Activated CD4-positive, alpha-beta T cell treated with anti-CD3 and anti-CD28 coated beads, Interleukin-2, amount 10 ng/mL, durations not matched to agents 24 days and 14 days (primary cell): ENCODE measurements around the gene SAMD4A. TPM values are rescaled to one million over a fixed set of nuclear protein-coding genes. Genes with fewer than 3 reads are reported as not detected.
A peak's percentile ranks its signal among the peaks of the same experiment; 100 is the strongest.

Experiments used
- DNase-seq: peaks from one replicate; pipeline ENCODE4 v3.0.0; 2022
- H3K27ac Mint-ChIP-seq: one replicate; pipeline ENCODE4 v1.8.0; 2022; ENCODE audit warnings: mild to moderate bottlenecking, mixed read lengths
- H3K27me3 Mint-ChIP-seq: one replicate; pipeline ENCODE4 v1.8.0; 2022; ENCODE audit warnings: mixed read lengths
- H3K36me3 Mint-ChIP-seq: one replicate; pipeline ENCODE4 v1.8.0; 2022; ENCODE audit warnings: low read depth, mild to moderate bottlenecking, mixed read lengths
- H3K4me1 Mint-ChIP-seq: one replicate; pipeline ENCODE4 v1.8.0; 2021; ENCODE audit warnings: mixed read lengths
- H3K4me3 Mint-ChIP-seq: one replicate; pipeline ENCODE4 v1.8.0; 2022; ENCODE audit warnings: mild to moderate bottlenecking, moderate library complexity, mixed read lengths
- H3K9me3 Mint-ChIP-seq: one replicate; pipeline ENCODE4 v1.8.0; 2021; ENCODE audit warnings: mixed read lengths
- intact Hi-C: fragments of 100-400 bp; cut with micrococcal nuclease; formaldehyde crosslinking; loops from one replicate; pipeline ENCODE4 v1.15.1; 2023
- total RNA-seq: library from RNA; stranded (reverse); gene quantifications from 2 replicates; pipeline ENCODE4 v1.2.3, GENCODE V29; 2022

Gene SAMD4A
- total RNA-seq, 1 donor from 2014 or later = 4.6 TPM

DNA sequence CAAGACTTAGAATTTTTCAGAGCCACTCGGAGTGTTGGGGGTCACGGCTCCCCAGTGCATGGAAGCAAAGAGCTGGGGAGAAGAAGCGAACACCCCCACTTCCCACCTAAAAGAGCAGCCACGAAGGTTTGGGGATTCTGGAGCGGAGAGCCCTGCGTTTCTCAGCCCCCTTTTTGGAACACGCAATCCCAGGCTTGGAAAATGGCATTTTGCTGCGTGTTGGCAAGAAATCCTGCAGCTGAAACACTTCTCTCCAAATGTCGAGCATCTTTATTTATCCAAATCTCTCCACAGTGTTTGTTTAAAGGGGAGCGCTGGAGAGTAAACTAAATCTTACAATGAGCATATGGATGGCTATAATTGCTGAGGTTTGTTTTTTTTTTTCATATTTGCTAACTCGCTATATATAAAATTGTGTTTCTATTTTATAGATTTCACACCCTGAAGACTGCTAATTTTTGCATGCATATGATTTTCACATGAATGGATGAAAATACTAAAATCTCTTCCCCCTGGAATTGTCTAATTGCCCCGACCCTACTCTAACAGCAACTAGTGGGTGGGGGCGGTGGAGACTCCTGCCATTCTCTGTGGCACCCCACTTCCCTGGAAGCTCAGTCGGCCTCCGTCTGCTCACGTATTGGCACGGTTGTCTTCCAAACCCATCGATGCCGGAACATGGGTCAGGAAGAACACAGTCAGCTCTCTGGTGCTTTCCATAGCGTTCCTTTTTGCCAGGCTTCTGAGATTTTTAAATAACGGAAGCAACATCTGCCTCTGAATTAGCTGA, 215.2 kb downstream of the SAMD4A start:
- H3K9me3 Mint-ChIP-seq = no peaks in the 10 kb centered on the region
- no peak overlapping the region for H3K27ac Mint-ChIP-seq
- H3K4me1 Mint-ChIP-seq = peaks cover 19% of the 10 kb centered on the region
- H3K36me3 Mint-ChIP-seq = peaks cover 3% of the 10 kb centered on the region
- DNase-seq = no peak
- H3K4me3 Mint-ChIP-seq = no peak overlapping the region
- intact Hi-C loops = no loop called here
- peaks cover 3% of the 10 kb centered on the region for H3K27me3 Mint-ChIP-seq

DNA sequence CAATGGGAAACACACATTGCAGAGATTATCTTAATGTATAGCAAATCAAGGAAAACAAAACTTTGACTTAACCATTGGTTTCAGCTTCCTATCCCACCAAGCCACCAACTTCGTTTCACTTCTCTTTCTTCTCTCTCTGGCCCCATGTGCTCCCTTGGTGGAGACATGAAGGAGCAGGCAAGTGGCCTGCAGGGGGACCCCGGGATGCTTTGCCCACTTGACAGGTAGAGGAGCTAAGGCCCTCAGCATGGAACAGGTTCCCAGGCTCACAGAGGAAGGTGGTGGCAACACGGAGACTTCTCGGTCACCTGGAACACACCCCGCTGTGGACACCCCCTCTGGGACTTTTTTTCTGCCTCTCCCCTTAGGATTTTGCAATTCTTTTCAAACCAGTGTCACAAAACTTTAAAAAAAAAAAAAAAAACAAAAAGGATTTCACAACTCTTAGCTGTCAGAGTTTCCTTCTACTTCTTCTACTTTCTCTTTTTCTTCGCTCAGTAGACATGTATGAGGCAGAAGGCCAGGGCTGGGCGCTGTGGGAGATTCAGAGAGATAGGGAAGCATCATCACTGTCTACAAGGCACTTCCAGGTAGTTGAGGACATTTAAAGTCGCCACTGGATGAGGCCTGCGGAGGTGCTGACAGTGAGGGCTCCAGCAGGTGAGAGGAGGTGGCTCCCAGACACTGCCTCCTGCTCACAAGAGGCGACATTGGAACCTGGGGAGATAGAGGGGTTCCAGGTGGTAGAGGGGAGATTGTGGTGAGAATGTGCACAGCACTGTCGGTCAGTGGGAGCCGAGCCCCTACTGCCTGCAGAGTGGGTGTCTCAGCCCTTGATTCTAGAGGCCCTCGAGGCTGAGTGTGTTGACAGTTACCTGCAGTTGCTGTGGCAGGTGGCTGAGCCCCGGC, 216.1 kb downstream of the SAMD4A start:
- no peaks in the 10 kb centered on the region for H3K9me3 Mint-ChIP-seq
- no peak overlapping the region for H3K27ac Mint-ChIP-seq
- peaks cover 19% of the 10 kb centered on the region for H3K4me1 Mint-ChIP-seq
- peaks cover 2% of the 10 kb centered on the region for H3K36me3 Mint-ChIP-seq
- intact Hi-C loops = no loop called here
- no peak overlapping the region for H3K4me3 Mint-ChIP-seq
- H3K27me3 Mint-ChIP-seq = peaks cover 3% of the 10 kb centered on the region
- peak; percentile 64 for DNase-seq

DNA sequence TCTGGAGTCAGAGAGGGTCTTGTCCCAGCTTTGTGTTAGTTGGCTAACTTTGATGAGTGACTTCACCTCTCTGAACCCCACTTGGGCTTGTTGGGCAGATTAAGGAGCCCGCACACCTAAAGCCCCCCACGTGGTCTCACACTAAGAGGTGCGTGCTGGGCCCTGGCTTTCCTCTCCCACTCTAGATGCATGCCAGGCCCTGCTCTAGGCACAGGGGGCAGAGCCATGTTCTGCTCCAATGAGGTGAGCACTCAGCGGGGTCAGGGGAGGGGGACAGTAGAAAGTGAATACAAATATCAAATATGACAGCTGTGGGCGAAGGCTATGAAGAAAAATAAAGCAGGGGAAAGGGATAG, 216.7 kb downstream of the SAMD4A start:
- Mint-ChIP-seq H3K36me3 (peaks cover 2% of the 10 kb centered on the region), H3K9me3 (no peaks in the 10 kb centered on the region), H3K4me1 (peaks cover 16% of the 10 kb centered on the region), H3K27ac (no peak overlapping the region), H3K4me3 (no peak overlapping the region), H3K27me3 (peaks cover 3% of the 10 kb centered on the region)
- DNase-seq = no peak
- intact Hi-C loops = no loop called here

DNA sequence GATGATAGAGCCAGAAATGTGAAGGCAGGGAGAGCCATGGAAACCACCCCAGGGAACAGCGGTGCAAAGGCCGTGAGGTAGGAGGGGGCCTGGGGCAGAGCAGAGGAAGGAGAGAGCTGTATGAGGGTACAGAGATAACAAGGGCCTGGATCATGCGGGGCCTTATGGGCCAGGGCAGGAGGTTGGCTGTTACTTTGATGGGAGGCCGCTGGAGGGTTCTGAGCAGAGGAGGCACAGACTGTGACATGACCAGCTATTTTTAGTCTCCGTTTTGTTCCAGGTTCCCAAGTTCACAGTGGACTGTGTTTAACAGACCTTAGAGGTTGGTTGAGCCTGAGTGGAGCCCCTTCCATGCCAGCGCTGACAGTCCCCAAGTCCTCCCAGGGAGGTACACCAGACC, 217.1 kb downstream of the SAMD4A start:
- Mint-ChIP-seq H3K4me3 (no peak overlapping the region), H3K36me3 (peaks cover 2% of the 10 kb centered on the region), H3K27ac (no peak overlapping the region), H3K4me1 (peaks cover 16% of the 10 kb centered on the region), H3K9me3 (no peaks in the 10 kb centered on the region), H3K27me3 (peaks cover 3% of the 10 kb centered on the region)
- no peak for DNase-seq
- intact Hi-C loops = no loop called here

DNA sequence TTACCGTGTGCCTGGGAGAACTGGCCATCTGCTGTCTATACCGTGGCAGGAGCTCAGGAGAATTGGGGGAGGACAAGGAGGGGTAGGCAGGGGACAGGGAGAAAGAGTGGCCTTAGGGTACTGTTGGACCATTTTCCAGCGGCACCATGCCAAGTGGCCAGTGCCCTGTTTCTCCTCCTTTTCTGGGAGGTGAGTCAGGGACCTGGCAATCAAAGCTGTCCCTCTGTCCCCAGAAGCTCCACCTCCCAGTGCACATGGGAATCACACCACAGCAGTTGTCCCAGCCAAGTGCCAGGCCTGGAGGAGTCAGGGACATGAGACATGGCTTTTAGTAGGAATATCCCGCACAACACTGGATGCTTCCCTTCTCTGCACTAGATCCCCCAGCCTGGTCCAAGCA, 217.7 kb downstream of the SAMD4A start:
- H3K36me3 Mint-ChIP-seq = peaks cover 2% of the 10 kb centered on the region
- H3K4me1 Mint-ChIP-seq = peaks cover 16% of the 10 kb centered on the region
- H3K27ac Mint-ChIP-seq = no peak overlapping the region
- H3K27me3 Mint-ChIP-seq = peaks cover 3% of the 10 kb centered on the region
- DNase-seq = no peak
- no peaks in the 10 kb centered on the region for H3K9me3 Mint-ChIP-seq
- H3K4me3 Mint-ChIP-seq = no peak overlapping the region
- intact Hi-C loops = no loop called here

GRCh38 chr14:54785136-54785777, 218.3 kb downstream of the SAMD4A start:
- peaks cover 3% of the 10 kb centered on the region for H3K27me3 Mint-ChIP-seq
- intact Hi-C loops = no loop called here

GRCh38 chr14:54785778-54786770, 219.1 kb downstream of the SAMD4A start:
- Mint-ChIP-seq H3K4me1 (peaks cover 16% of the 10 kb centered on the region), H3K36me3 (peaks cover 2% of the 10 kb centered on the region), H3K27me3 (no peaks in the 10 kb centered on the region), H3K4me3 (no peak overlapping the region), H3K27ac (no peak overlapping the region), H3K9me3 (no peaks in the 10 kb centered on the region)
- intact Hi-C loops = no loop called here
- DNase-seq = no peak

More at GRCh38 chr14:54785136-54785777, 218.3 kb downstream of the SAMD4A start:
- no peak overlapping the region for H3K27ac Mint-ChIP-seq
- H3K4me1 Mint-ChIP-seq = peaks cover 16% of the 10 kb centered on the region
- H3K4me3 Mint-ChIP-seq = no peak overlapping the region
- H3K9me3 Mint-ChIP-seq = no peaks in the 10 kb centered on the region
- H3K36me3 Mint-ChIP-seq = peaks cover 2% of the 10 kb centered on the region
- DNase-seq = no peak

DNA sequence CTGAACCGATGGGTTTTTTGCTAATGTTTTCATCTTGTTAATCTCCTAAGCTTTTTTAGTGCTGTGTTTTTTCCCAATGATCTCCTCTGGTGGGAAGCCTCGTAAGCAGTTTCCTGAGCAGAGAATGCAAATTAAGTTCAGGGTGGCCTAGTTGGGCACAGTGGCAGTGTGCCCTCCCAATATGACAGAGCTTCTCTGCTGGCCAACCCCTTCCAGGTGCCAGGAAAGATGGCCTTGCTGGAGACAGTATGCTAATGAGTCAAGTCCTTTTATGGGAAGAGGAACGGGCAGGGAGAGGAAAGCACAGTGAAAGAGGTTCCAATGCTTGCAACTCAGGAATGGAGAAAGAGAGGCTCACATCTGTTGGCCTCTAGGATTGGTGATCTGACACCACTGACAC, 219.9 kb downstream of the SAMD4A start:
- Mint-ChIP-seq H3K27me3 (no peaks in the 10 kb centered on the region), H3K36me3 (peaks cover 2% of the 10 kb centered on the region), H3K9me3 (no peaks in the 10 kb centered on the region), H3K27ac (no peak overlapping the region), H3K4me3 (no peak overlapping the region), H3K4me1 (peaks cover 16% of the 10 kb centered on the region)
- no peak for DNase-seq
- intact Hi-C loops = no loop called here

GRCh38 chr14:54787261-54787660, 220.3 kb downstream of the SAMD4A start:
- peaks cover 2% of the 10 kb centered on the region for H3K36me3 Mint-ChIP-seq
- no peak overlapping the region for H3K4me3 Mint-ChIP-seq
- H3K9me3 Mint-ChIP-seq = no peaks in the 10 kb centered on the region
- no peaks in the 10 kb centered on the region for H3K27me3 Mint-ChIP-seq
- no peak overlapping the region for H3K27ac Mint-ChIP-seq
- peaks cover 16% of the 10 kb centered on the region for H3K4me1 Mint-ChIP-seq
- no peak for DNase-seq
- intact Hi-C loops = no loop called here

DNA sequence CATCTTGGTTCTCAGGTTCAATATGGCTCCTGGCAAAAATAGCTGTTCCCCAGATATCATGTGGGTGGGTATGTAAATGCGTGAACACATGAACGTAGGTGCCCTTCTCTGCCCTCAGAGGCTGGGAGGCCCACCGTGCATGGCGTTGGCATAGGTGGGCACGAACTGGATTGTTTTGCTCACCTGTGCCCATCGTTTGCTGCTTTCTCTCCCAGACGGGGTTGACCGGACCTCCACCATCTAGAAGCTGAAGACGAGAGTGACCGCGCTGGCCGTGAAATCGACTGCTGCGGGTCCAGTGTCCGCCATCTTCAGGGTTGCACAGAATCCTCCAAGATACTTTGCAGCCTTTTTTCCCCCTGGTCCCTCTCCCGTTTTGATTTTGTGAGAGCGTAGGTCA, 221.8 kb downstream of the SAMD4A start:
- Mint-ChIP-seq H3K27ac (no peak overlapping the region), H3K4me3 (no peak overlapping the region), H3K9me3 (no peaks in the 10 kb centered on the region), H3K27me3 (no peaks in the 10 kb centered on the region), H3K36me3 (no peaks in the 10 kb centered on the region), H3K4me1 (peaks cover 7% of the 10 kb centered on the region)
- DNase-seq = no peak
- intact Hi-C loops = no loop called here

GRCh38 chr14:54789166-54789565, 222.2 kb downstream of the SAMD4A start:
- H3K9me3 Mint-ChIP-seq = no peaks in the 10 kb centered on the region
- H3K36me3 Mint-ChIP-seq = no peaks in the 10 kb centered on the region
- H3K27me3 Mint-ChIP-seq = no peaks in the 10 kb centered on the region
- H3K27ac Mint-ChIP-seq = no peak overlapping the region
- no peak for DNase-seq
- intact Hi-C loops = no loop called here
- H3K4me3 Mint-ChIP-seq = no peak overlapping the region
- peaks cover 7% of the 10 kb centered on the region for H3K4me1 Mint-ChIP-seq

GRCh38 chr14:54789781-54790480, 223.0 kb downstream of the SAMD4A start:
- no peak overlapping the region for H3K27ac Mint-ChIP-seq
- no peaks in the 10 kb centered on the region for H3K36me3 Mint-ChIP-seq
- DNase-seq = no peak
- peaks cover 7% of the 10 kb centered on the region for H3K4me1 Mint-ChIP-seq
- H3K4me3 Mint-ChIP-seq = no peak overlapping the region
- H3K27me3 Mint-ChIP-seq = no peaks in the 10 kb centered on the region
- H3K9me3 Mint-ChIP-seq = no peaks in the 10 kb centered on the region
- intact Hi-C loops = no loop called here

DNA sequence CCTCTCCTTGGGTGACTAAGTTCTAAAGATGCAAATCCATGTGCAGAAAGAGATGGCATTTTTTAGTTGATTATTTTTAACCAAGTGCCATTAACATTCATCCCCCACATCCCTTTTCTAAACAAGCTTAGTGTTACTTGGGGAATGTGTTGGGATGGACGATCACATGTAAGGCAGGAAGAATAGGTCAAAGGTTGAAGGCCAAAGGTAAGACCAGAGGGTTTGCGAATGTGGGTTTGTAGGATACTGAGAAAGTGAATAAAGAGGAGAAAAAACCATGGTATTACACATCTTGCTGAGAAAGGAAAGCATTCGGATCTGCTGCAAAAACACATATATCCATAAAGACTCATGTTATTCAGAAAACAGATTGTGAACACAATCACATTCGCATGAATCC, 224.1 kb downstream of the SAMD4A start:
- Mint-ChIP-seq H3K27me3 (no peaks in the 10 kb centered on the region), H3K27ac (no peak overlapping the region), H3K4me3 (no peak overlapping the region), H3K36me3 (no peaks in the 10 kb centered on the region), H3K9me3 (no peaks in the 10 kb centered on the region), H3K4me1 (peaks cover 7% of the 10 kb centered on the region)
- DNase-seq = no peak
- intact Hi-C loops = no loop called here
